Heart left ventricle (tissue), 16 donors: ENCODE measurements around the gene CCDC192. TPM values are rescaled to one million over a fixed set of nuclear protein-coding genes. Genes with fewer than 3 reads are reported as not detected.

Source experiments
- ATAC-seq, 4 donors: fragments of 200-7000 bp; cut with Tn5 transposase; one replicate each; pipeline ENCODE4 v1.9.1; 2020 to 2022; ENCODE audit warnings: moderate library complexity in 4 of 4, mild to moderate bottlenecking in 3 of 4, moderate number of reproducible peaks in 1 of 4
- DNase-seq, 5 donors: peaks; one replicate each; pipeline ENCODE4 v3.0.0-alpha.2; 2020
- H3K27ac ChIP-seq, 12 donors: fragments of 200-600 bp; sonication (generic) in 4 of 12; one replicate each; pipeline versions ENCODE4 v1.5.0 to v1.8.0; 2016 to 2022; ENCODE audit warnings: mild to moderate bottlenecking in 2 of 12
- H3K27me3 ChIP-seq, 9 donors: fragments of 200-600 bp; sonication (generic) in 2 of 9; one replicate each; pipeline versions ENCODE4 v1.5.1 to v1.8.0; 2016 to 2022; ENCODE audit warnings: mild to moderate bottlenecking in 3 of 9
- H3K36me3 ChIP-seq, 9 donors: fragments of 200-600 bp; sonication (generic) in 2 of 9; one replicate each; pipeline versions ENCODE4 v1.5.0 to v1.8.0; 2018 to 2022; ENCODE audit warnings: mild to moderate bottlenecking in 2 of 9
- H3K4me1 ChIP-seq, 12 donors: fragments of 200-600 bp; sonication (generic) in 4 of 12; one replicate each; pipeline versions ENCODE4 v1.5.0 to v1.8.0; 2016 to 2022; ENCODE audit warnings: mild to moderate bottlenecking in 3 of 12
- H3K4me3 ChIP-seq, 12 donors: fragments of 200-600 bp; sonication (generic) in 4 of 12; one replicate each; pipeline versions ENCODE4 v1.5.0 to v1.8.0; 2017 to 2022; ENCODE audit warnings: mild to moderate bottlenecking in 9 of 12, moderate library complexity in 4 of 12
- H3K9me3 ChIP-seq, 12 donors: fragments of 200-600 bp; sonication (generic) in 4 of 12; one replicate each; pipeline versions ENCODE4 v1.5.0 to v1.8.0; 2016 to 2022; ENCODE audit warnings: mild to moderate bottlenecking in 1 of 12
- CTCF ChIP-seq, 12 donors: fragments of 200-600 bp; sonication (generic) in 4 of 12; IDR thresholded peaks; one replicate each; pipeline versions ENCODE4 v1.5.0 to v1.8.0; 2018 to 2022; ENCODE audit warnings: antibody characterized with exemption in 12 of 12, mild to moderate bottlenecking in 5 of 12
- POLR2A ChIP-seq, 2 donors: fragments of 450-650 bp; IDR thresholded peaks; one replicate each; pipeline ENCODE4 v1.6.1; 2017; ENCODE audit warnings: antibody characterized with exemption in 2 of 2, mild to moderate bottlenecking in 2 of 2, moderate library complexity in 2 of 2
- WGBS, 4 donors: extraction: QIAGEN DNeasy Blood & Tissue Kit in 2 of 4; methylation state at CpG; one replicate each; pipeline versions ENCODE4 v1.1.5 to v1.1.7; 2013 to 2018; 5-methylcytosine and 5-hydroxymethylcytosine counted together
- intact Hi-C, 10 donors: fragments of 100-400 bp; cut with DNase I; formaldehyde crosslinking; loops; one replicate each; pipeline versions ENCODE4 v1.11.1 to v1.14.2; 2022
- polyA plus RNA-seq, 2 donors: library from polyadenylated mRNA; stranded (reverse); fragments of 200-250 nt; gene quantifications; one replicate each; pipeline ENCODE4 v1.2.3, GENCODE V29; 2013
- total RNA-seq, 9 donors: library from RNA; depleted of rRNA in 2 of 9; stranded (reverse); fragments of >200 nt in 2 of 9; fragmentation: NEBNext Ultra II Directional in 3 of 9; extraction: Animal tissue kit (Norgen Biotek cat#: 25700) in 3 of 9; gene quantifications; one replicate each; pipeline versions ENCODE4 v1.1.0 to v1.2.4, GENCODE V29; 2016 to 2023
- donor health status: ischemic (EF 13 %, LVEDD 7.1; RV severe dilation, severe dysfunction).
- donor health status: healthy with polysubstance abuse.
- donor health status: DM: no; HTN: yes; CAD: no.
- donor health status: DM: no; HTN: no; CAD: no.
- donor health status: ischemic (EF 25% LVEDD 6.9; RV normal size, moderate dysfunction).
- donor health status: ischemic (EF 25% LVEDD 5.7; RV mildly dilated, moderate dysfunction).
- donor health status: healthy.
- donor health status: DM: yes; HTN: yes; CAD: no.
- donor health status: ischemic (EF 35%, LVEDD 5.7; RV mildly dilated, moderate dysfunction).
- donor health status: nonischemic (EF 11% LVEDD 7.7; RV severe dilation, severe dysfunction).
- donor health status: DM: yes; HTN: yes; CAD: no.
- donor health status: PGD.
- donor health status: ischemic (EF 29% LVEDD 5.4; RV normal size, mild dysfunction).
- donor health status: nonischemic (EF 23%, LVEDD 6.1; RV moderate dilation, normal function).

CCDC192 gene
- total and polyA plus RNA-seq, 11 donors: 0.07 to 1.3 (median 0.42) TPM; not detected in 8

GRCh38 chr5:127770272-127770671 lies 67.1 kb downstream of the CCDC192 start:
- intact Hi-C loops: no loop called here
- no peak overlapping the region for H3K27ac ChIP-seq

GRCh38 chr5:127772531-127772930 lies 69.3 kb downstream of the CCDC192 start:
- Histone ChIP-seq H3K9me3 (no peaks in the 10 kb centered on the region), H3K27ac (no peak overlapping the region), H3K4me1 (peaks cover 0 to 10% (median 0%) of the 10 kb centered on the region in 12 donors), H3K4me3 (no peak overlapping the region), H3K36me3 (no peaks in the 10 kb centered on the region), H3K27me3 (no peaks in the 10 kb centered on the region)
- intact Hi-C loops: no loop called here
- TF ChIP-seq CTCF (IDR thresholded peaks at IDR 0.05) (no peak), POLR2A (IDR thresholded peaks at IDR 0.05) (no peak)
- 61 to 79% (median 70%) methylated on average over 1 of the region's 1 CpG for WGBS, 4 donors
- DNase-seq: no peak
- no peak for ATAC-seq

More at GRCh38 chr5:127770272-127770671, 67.1 kb downstream of the CCDC192 start:
- Histone ChIP-seq H3K4me1 (peaks cover 0 to 11% (median 0%) of the 10 kb centered on the region in 12 donors), H3K27me3 (no peaks in the 10 kb centered on the region), H3K9me3 (no peaks in the 10 kb centered on the region), H3K36me3 (no peaks in the 10 kb centered on the region), H3K4me3 (no peak overlapping the region)
- TF ChIP-seq CTCF (IDR thresholded peaks at IDR 0.05) (no peak), POLR2A (IDR thresholded peaks at IDR 0.05) (no peak)
- ATAC-seq (peak in 2 of 4 donors; percentile 45 to 54), DNase-seq (no peak)

- ATAC-seq (no peak), DNase-seq (no peak)
- no peak overlapping the region for H3K4me3 ChIP-seq
- H3K9me3 ChIP-seq: peaks cover 0 to 14% (median 0%) of the 10 kb centered on the region in 12 donors
- no peaks in the 10 kb centered on the region for H3K27me3 ChIP-seq
- no peak for TF ChIP-seq POLR2A (IDR thresholded peaks at IDR 0.05)
- TF ChIP-seq CTCF (IDR thresholded peaks at IDR 0.05): no peak
- no peak overlapping the region for H3K27ac ChIP-seq
- intact Hi-C loops: no loop called here
- H3K36me3 ChIP-seq: no peaks in the 10 kb centered on the region
- 90 to 95% (median 93%) methylated on average over 2 of the region's 2 CpGs for WGBS, 4 donors
- peaks cover 0 to 10% (median 0%) of the 10 kb centered on the region in 12 donors for H3K4me1 ChIP-seq
Measured at GRCh38 chr5:127774221-127774620, 71.0 kb downstream of the CCDC192 start.

GRCh38 chr5:127776477-127776876 lies 73.3 kb downstream of the CCDC192 start:
- TF ChIP-seq CTCF (IDR thresholded peaks at IDR 0.05) (no peak), POLR2A (IDR thresholded peaks at IDR 0.05) (no peak)
- H3K9me3 ChIP-seq: peaks cover 0 to 18% (median 0%) of the 10 kb centered on the region in 12 donors
- intact Hi-C loops: no loop called here
- no peak for ATAC-seq
- no peak overlapping the region for H3K4me3 ChIP-seq
- H3K4me1 ChIP-seq: no peaks in the 10 kb centered on the region
- H3K36me3 ChIP-seq: no peaks in the 10 kb centered on the region
- no peak for DNase-seq
- WGBS, 4 donors: 98 to 100% (median 99%) methylated on average over 4 of the region's 4 CpGs
- no peak overlapping the region for H3K27ac ChIP-seq
- no peaks in the 10 kb centered on the region for H3K27me3 ChIP-seq
